ENCODE measurements around the gene CSNK1A1.
"Not testable (repeated sequence)": the region's sequence is repeated elsewhere in the genome, so short reads cannot be mapped to it uniquely, and the experiment has no call there.

The CSNK1A1 gene

GRCh38 chr5:149572576-149573231 is 21.5 kb upstream of the CSNK1A1 start:
- no peak for DNase-seq (ENCODE audit: low read depth, low spot score)

GRCh38 chr5:149572170-149572569 is 20.9 kb upstream of the CSNK1A1 start:
- DNase-seq (ENCODE audit: low read depth, low spot score) = no peak

- no peak for DNase-seq (ENCODE audit: low read depth, low spot score)
Measured at GRCh38 chr5:149567226-149567625, 16.0 kb upstream of the CSNK1A1 start.

GRCh38 chr5:149564542-149565140 is 13.4 kb upstream of the CSNK1A1 start:
- not testable (repeated sequence) for DNase-seq (ENCODE audit: low read depth, low spot score)

GRCh38 chr5:149563466-149563865 is 12.2 kb upstream of the CSNK1A1 start:
- DNase-seq (ENCODE audit: low read depth, low spot score) = no peak

GRCh38 chr5:149561848-149562247 is 10.6 kb upstream of the CSNK1A1 start:
- peak; percentile 77 for DNase-seq (ENCODE audit: low read depth, low spot score)

- DNase-seq (ENCODE audit: low read depth, low spot score) = no peak
Measured at GRCh38 chr5:149559706-149560105, 8.5 kb upstream of the CSNK1A1 start.

GRCh38 chr5:149552553-149553160 is 1.4 kb upstream of the CSNK1A1 start:
- DNase-seq (ENCODE audit: low read depth, low spot score) = no peak

- no peak for DNase-seq (ENCODE audit: low read depth, low spot score)
Measured at GRCh38 chr5:149552038-149552494, 827 bp upstream of the CSNK1A1 start.

- no peak for DNase-seq (ENCODE audit: low read depth, low spot score)
Measured at GRCh38 chr5:149550594-149551226, 529 bp downstream of the CSNK1A1 start.

GRCh38 chr5:149550268-149550583 is 1.0 kb downstream of the CSNK1A1 start:
- DNase-seq (ENCODE audit: low read depth, low spot score) = no peak

- no peak for DNase-seq (ENCODE audit: low read depth, low spot score)
Measured at GRCh38 chr5:149549461-149550267, 1.6 kb downstream of the CSNK1A1 start.

GRCh38 chr5:149546974-149547373 is 4.3 kb downstream of the CSNK1A1 start:
- DNase-seq (ENCODE audit: low read depth, low spot score) = no peak

- DNase-seq (ENCODE audit: low read depth, low spot score) = no peak
Measured at GRCh38 chr5:149545327-149545726, 5.9 kb downstream of the CSNK1A1 start.

- DNase-seq (ENCODE audit: low read depth, low spot score) = no peak
Measured at GRCh38 chr5:149544028-149544420, 7.2 kb downstream of the CSNK1A1 start.

- no peak for DNase-seq (ENCODE audit: low read depth, low spot score)
Measured at GRCh38 chr5:149543361-149544027, 7.7 kb downstream of the CSNK1A1 start.

- no peak for DNase-seq (ENCODE audit: low read depth, low spot score)
Measured at GRCh38 chr5:149541893-149542292, 9.3 kb downstream of the CSNK1A1 start.

GRCh38 chr5:149540089-149540488 is 11.2 kb downstream of the CSNK1A1 start:
- DNase-seq (ENCODE audit: low read depth, low spot score) = no peak

GRCh38 chr5:149537374-149537975 is 13.8 kb downstream of the CSNK1A1 start:
- DNase-seq (ENCODE audit: low read depth, low spot score) = no peak

- not testable (repeated sequence) for DNase-seq (ENCODE audit: low read depth, low spot score)
Measured at GRCh38 chr5:149535787-149536186, 15.5 kb downstream of the CSNK1A1 start.

GRCh38 chr5:149532413-149532812 is 18.8 kb downstream of the CSNK1A1 start:
- no peak for DNase-seq (ENCODE audit: low read depth, low spot score)

All from iPS DF 19.7 (cell line).